ENCODE results near the gene RNASE7.

The RNASE7 gene

DNA sequence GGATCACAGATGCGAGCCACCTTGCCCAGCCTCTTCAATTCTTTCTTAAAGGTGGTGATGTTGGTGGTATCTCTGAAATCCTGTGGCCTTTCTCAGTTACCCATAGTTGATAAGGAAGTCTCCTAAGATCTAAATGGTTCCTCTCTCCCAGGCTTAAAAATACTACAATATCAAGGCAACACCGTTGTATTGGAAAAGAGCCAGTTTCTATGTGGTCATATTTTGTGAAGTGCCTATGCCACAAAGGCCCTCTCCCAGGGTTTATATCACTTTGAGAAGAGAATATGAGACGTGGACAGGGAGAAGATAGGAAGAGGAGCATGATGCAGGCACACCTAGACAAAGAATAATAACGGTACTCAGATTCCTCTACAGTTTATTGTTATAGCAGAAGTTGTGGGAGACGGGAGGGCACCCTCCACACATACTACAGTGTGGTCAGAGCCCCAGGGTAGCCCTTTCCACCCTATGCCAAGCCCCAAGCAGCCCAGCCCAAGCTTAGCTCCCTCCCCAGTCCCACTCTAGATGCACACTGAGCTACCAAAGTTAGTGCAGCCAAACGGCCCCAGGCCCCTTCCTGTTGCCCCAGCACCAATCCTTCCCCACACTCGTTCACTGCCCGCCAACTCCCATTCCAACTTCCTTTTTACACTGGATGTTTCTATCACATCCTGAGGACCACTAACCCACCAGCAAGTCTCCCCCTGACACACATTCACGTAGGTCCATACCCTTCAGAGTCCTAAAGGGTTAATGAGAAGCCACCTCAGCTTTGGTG is 25.6 kb upstream of the RNASE7 start:
- DNase-seq (ENCODE audit: low read depth) = no peak
- H3K4me3 ChIP-seq (ENCODE audit: low read length) = no peak overlapping the region
- TF ChIP-seq, protein P1, sequence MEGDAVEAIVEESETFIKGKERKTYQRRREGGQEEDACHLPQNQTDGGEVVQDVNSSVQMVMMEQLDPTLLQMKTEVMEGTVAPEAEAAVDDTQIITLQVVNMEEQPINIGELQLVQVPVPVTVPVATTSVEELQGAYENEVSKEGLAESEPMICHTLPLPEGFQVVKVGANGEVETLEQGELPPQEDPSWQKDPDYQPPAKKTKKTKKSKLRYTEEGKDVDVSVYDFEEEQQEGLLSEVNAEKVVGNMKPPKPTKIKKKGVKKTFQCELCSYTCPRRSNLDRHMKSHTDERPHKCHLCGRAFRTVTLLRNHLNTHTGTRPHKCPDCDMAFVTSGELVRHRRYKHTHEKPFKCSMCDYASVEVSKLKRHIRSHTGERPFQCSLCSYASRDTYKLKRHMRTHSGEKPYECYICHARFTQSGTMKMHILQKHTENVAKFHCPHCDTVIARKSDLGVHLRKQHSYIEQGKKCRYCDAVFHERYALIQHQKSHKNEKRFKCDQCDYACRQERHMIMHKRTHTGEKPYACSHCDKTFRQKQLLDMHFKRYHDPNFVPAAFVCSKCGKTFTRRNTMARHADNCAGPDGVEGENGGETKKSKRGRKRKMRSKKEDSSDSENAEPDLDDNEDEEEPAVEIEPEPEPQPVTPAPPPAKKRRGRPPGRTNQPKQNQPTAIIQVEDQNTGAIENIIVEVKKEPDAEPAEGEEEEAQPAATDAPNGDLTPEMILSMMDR (conservative IDR thresholded peaks at IDR 0.05; ENCODE audit: low read length) = no peak

DNA sequence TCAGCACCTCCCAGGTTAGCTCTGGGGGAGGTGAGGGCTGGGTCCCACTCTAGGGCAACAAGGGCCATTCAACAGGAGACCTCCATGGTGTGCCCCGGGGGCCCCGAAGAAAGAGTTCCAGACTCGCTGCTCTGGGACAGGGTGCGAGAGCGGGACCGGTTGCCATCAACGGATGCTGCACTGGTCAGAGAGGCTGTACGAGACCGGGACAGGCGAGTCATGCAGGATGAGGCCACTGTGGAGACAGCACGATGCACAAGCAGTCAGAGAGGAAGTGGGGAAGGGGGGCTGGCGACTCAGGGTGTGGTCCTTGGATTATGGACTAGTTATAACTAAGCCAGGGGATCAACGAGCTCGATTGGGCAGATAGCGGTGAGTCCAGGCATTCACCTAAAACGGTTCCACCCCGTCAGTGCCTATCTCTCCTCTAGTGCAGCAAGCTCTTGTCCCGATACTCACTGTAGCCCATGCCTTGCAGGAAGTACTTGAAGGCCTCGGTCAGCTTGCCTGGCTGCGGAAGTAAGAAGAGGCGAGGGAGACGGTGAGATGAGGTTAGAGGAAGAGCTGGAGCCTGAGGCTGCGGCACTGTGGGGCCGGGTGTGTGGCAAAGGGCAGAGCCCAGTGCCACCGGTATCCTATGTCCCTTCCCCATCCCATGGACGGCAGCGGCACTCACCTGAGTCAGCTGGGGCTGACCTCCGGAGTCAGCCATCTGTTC is 24.5 kb upstream of the RNASE7 start:
- H3K4me3 ChIP-seq (ENCODE audit: low read length) = no peak overlapping the region
- no peak for DNase-seq (ENCODE audit: low read depth)
- TF ChIP-seq, protein P1 (conservative IDR thresholded peaks at IDR 0.05; ENCODE audit: low read length) = no peak

- TF ChIP-seq, protein P1 (conservative IDR thresholded peaks at IDR 0.05; ENCODE audit: low read length) = no peak
- DNase-seq (ENCODE audit: low read depth) = no peak
- no peak overlapping the region for H3K4me3 ChIP-seq (ENCODE audit: low read length)
These were observed 23.9 kb upstream of the RNASE7 start for GRCh38 chr14:21018286-21018685.

- no peak for DNase-seq (ENCODE audit: low read depth)
- TF ChIP-seq, protein P1 (conservative IDR thresholded peaks at IDR 0.05; ENCODE audit: low read length) = no peak
- H3K4me3 ChIP-seq (ENCODE audit: low read length) = no peak overlapping the region
These were observed 23.4 kb upstream of the RNASE7 start for GRCh38 chr14:21018781-21019180.

DNA sequence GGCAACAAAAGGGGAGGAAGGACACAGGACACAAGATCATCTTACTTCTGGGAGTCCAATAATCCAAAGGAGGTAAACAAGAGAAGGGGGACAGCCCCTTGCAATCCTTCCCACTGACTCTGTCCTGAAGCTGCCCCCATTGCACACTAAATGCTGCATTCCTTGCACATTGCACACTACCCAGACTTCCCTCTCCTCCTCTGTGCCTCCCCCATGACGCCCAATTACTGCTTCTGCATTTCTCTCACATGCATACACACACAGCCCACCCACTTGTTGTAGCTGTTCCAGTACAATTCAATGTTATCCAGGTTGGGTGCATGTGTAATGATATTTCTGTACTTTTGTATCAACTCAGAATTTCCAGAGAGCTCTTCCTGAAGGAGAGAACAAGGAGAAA is 22.8 kb upstream of the RNASE7 start:
- no peak for DNase-seq (ENCODE audit: low read depth)
- TF ChIP-seq, protein P1 (conservative IDR thresholded peaks at IDR 0.05; ENCODE audit: low read length) = no peak

GRCh38 chr14:21020977-21021545 is 21.1 kb upstream of the RNASE7 start:
- no peak overlapping the region for H3K4me3 ChIP-seq (ENCODE audit: low read length)
- DNase-seq (ENCODE audit: low read depth) = no peak
- TF ChIP-seq, protein P1 (conservative IDR thresholded peaks at IDR 0.05; ENCODE audit: low read length) = no peak

More for the DNA sequence above, 22.8 kb upstream of the RNASE7 start:
- no peak overlapping the region for H3K4me3 ChIP-seq (ENCODE audit: low read length)

All from AG10803 (cell line).